Neuronal stem cell (in vitro differentiated cells): Measurements from ENCODE around the gene CEP95.

ENCODE experiments used
- DNase-seq: peaks from one replicate; pipeline ENCODE4 v3.0.0-alpha.2; 2013; ENCODE audit warnings: low spot score
- H2AFZ ChIP-seq: one replicate; pipeline ENCODE4 v1.6.1; 2013; ENCODE audit warnings: mild to moderate bottlenecking, low read length, inconsistent platforms
- H2AK5ac ChIP-seq: 2 replicates; pipeline ENCODE4 v1.6.1; 2013; ENCODE audit warnings: low read depth, mild to moderate bottlenecking, inconsistent platforms, low read length, moderate library complexity, mixed read lengths
- H2BK120ac ChIP-seq: 2 replicates; pipeline ENCODE4 v1.6.1; 2013; ENCODE audit warnings: low read depth, mild to moderate bottlenecking, inconsistent platforms, low read length, moderate library complexity, mixed read lengths
- H2BK12ac ChIP-seq: one replicate; pipeline ENCODE4 v1.6.1; 2013; ENCODE audit warnings: low read length, inconsistent platforms
- H2BK15ac ChIP-seq: 2 replicates; pipeline ENCODE4 v1.6.1; 2013; ENCODE audit warnings: mild to moderate bottlenecking, low read length, inconsistent platforms, mixed read lengths
- H2BK5ac ChIP-seq: one replicate; pipeline ENCODE4 v1.6.1; 2013; ENCODE audit warnings: inconsistent platforms, mild to moderate bottlenecking, low read length, moderate library complexity
- H3K14ac ChIP-seq: one replicate; pipeline ENCODE4 v1.6.1; 2013; ENCODE audit warnings: low read length, inconsistent platforms
- H3K18ac ChIP-seq: 2 replicates; pipeline ENCODE4 v1.6.1; 2013; ENCODE audit warnings: low read length, inconsistent platforms
- H3K23ac ChIP-seq: 2 replicates; pipeline ENCODE4 v1.6.1; 2013; ENCODE audit warnings: low read depth, mild to moderate bottlenecking, mixed read lengths, low read length, inconsistent platforms; ENCODE audit not compliant: poor library complexity
- H3K27ac ChIP-seq: replicated peaks from 3 replicates; pipeline ENCODE4 v1.5.1; 2013; ENCODE audit warnings: low read length, inconsistent platforms
- H3K27me3 ChIP-seq, 3 experiments: 2 replicates each; pipeline ENCODE4 v1.6.1; 2013; ENCODE audit warnings: low read length in 3 of 3, mild to moderate bottlenecking in 2 of 3, inconsistent platforms in 1 of 3, low read depth in 1 of 3, mixed read lengths in 1 of 3, moderate library complexity in 1 of 3; ENCODE audit not compliant: control insufficient read depth in 3 of 3, insufficient read depth in 3 of 3
- H3K36me3 ChIP-seq, 2 donors: replicated peaks in 1 of 2; 2 replicates each; pipeline ENCODE4 v1.6.1; 2013; ENCODE audit warnings: low read length in 2 of 2; ENCODE audit not compliant: control insufficient read depth in 2 of 2, insufficient read depth in 2 of 2
- H3K4ac ChIP-seq: 2 replicates; pipeline ENCODE4 v1.6.1; 2013; ENCODE audit warnings: inconsistent platforms, mild to moderate bottlenecking, low read length, moderate library complexity
- H3K4me1 ChIP-seq, 2 donors: 1 replicate in 1 of 2; 2 replicates in 1 of 2; pipeline ENCODE4 v1.6.1; 2013; ENCODE audit warnings: low read length in 2 of 2, low read depth in 1 of 2; ENCODE audit not compliant: control insufficient read depth in 2 of 2, insufficient read depth in 1 of 2
- H3K4me2 ChIP-seq: one replicate; pipeline ENCODE4 v1.6.1; 2013; ENCODE audit warnings: mild to moderate bottlenecking, low read length, inconsistent platforms; ENCODE audit not compliant: insufficient read depth, poor library complexity, severe bottlenecking
- H3K4me3 ChIP-seq, 2 donors: 2 replicates each; pipeline ENCODE4 v1.5.1; 2013; ENCODE audit warnings: low read length in 2 of 2, mild to moderate bottlenecking in 2 of 2, inconsistent platforms in 1 of 2, moderate library complexity in 1 of 2
- H3K79me1 ChIP-seq: one replicate; pipeline ENCODE4 v1.6.1; 2013; ENCODE audit warnings: low read depth, mild to moderate bottlenecking, inconsistent platforms, low read length, moderate library complexity
- H3K9ac ChIP-seq: one replicate; pipeline ENCODE4 v1.6.1; 2013; ENCODE audit warnings: mild to moderate bottlenecking, low read depth, low read length, inconsistent platforms; ENCODE audit not compliant: poor library complexity
- H3K9me3 ChIP-seq, 2 donors: replicated peaks in 1 of 2; 2 replicates each; pipeline versions ENCODE3 to v1.6.1; 2013; ENCODE audit warnings: low read length in 2 of 2, mild to moderate bottlenecking in 2 of 2, inconsistent platforms in 1 of 2, low read depth in 1 of 2, mixed read lengths in 1 of 2, moderate library complexity in 1 of 2; ENCODE audit not compliant: control insufficient read depth in 2 of 2, insufficient read depth in 1 of 2
- H4K8ac ChIP-seq: one replicate; pipeline ENCODE4 v1.6.1; 2013; ENCODE audit warnings: low read depth, mild to moderate bottlenecking, inconsistent platforms, low read length, moderate library complexity
- H4K91ac ChIP-seq: one replicate; pipeline ENCODE4 v1.6.1; 2013; ENCODE audit warnings: low read length, low read depth, mild to moderate bottlenecking, inconsistent platforms; ENCODE audit not compliant: poor library complexity
- WGBS, 2 donors: extraction: QIAGEN DNeasy Blood & Tissue Kit; methylation state at CpG; one replicate each; pipeline ENCODE4 v1.1.7; 2013; ENCODE audit warnings: missing lambda C conversion rate in 2 of 2, mixed read lengths in 1 of 2; ENCODE audit not compliant: insufficient read length in 2 of 2, insufficient replicate concordance in 1 of 2; ENCODE audit errors: extremely low coverage in 2 of 2; 5-methylcytosine and 5-hydroxymethylcytosine counted together

The CEP95 gene

DNA sequence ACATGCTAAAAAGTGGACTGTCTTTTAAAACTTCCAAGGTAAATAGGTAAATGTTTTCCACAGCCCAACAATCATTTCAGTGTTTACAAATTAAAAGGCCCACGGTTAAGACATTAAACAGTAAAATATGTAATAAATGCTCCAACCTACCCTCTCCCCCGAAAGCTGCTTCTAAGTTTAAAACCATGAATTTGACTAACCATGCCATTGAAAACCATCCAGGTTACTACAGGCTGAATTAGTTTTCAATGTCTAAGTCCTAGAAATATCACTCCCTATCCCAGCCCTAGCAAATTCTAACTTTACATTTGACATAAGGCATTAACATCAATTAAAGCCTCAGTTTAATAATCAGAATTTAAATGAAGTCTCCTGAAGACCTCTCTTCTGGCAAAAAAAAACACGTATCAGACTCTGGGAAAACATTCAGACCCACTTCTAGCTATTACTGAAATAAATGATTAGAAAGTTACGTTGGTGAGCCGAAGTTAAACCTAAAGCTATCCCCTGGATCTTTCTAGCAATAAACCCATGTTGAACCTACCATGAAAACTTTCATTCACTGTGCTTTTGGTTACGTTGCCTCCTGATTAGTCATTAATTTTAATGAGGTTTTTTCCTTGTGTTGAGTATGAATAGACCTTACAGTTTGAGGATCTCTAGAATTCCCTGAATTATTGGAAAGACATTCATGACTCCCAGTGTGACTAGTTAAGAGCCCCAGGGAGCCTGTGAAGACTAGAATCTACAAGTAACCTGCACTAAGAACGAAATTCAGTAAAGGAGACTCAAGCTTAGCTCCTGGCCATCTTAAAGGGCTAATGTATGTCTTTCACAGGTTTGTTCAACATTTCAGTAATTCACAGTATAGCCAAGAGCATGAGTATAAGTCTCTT is 8.2 kb upstream of the CEP95 start:
- Histone ChIP-seq H3K18ac (no peak overlapping the region), H4K8ac (no peak overlapping the region), H3K27me3 (no peaks in the 10 kb centered on the region), H3K27ac (no peak overlapping the region), H3K4me1 (peaks cover 3 to 8% of the 10 kb centered on the region in 2 donors), H3K36me3 (peaks cover 34 to 70% of the 10 kb centered on the region in 2 donors), H3K23ac (no peak overlapping the region), H2BK12ac (no peak overlapping the region), H3K4ac (no peak overlapping the region), H2AFZ (no peak overlapping the region), H2AK5ac (no peak overlapping the region), H2BK120ac (no peak overlapping the region), H2BK15ac (no peak overlapping the region), H3K4me2 (no peak overlapping the region), H3K9ac (no peak overlapping the region), H3K79me1 (peaks cover 3% of the 10 kb centered on the region), H3K4me3 (no peak overlapping the region), H4K91ac (no peak overlapping the region), H2BK5ac (no peak overlapping the region), H3K9me3 (no peaks in the 10 kb centered on the region), H3K14ac (no peak overlapping the region)
- no peak for DNase-seq
- WGBS, 2 donors: no CpG with 5 or more reads among the region's 7 CpGs

DNA sequence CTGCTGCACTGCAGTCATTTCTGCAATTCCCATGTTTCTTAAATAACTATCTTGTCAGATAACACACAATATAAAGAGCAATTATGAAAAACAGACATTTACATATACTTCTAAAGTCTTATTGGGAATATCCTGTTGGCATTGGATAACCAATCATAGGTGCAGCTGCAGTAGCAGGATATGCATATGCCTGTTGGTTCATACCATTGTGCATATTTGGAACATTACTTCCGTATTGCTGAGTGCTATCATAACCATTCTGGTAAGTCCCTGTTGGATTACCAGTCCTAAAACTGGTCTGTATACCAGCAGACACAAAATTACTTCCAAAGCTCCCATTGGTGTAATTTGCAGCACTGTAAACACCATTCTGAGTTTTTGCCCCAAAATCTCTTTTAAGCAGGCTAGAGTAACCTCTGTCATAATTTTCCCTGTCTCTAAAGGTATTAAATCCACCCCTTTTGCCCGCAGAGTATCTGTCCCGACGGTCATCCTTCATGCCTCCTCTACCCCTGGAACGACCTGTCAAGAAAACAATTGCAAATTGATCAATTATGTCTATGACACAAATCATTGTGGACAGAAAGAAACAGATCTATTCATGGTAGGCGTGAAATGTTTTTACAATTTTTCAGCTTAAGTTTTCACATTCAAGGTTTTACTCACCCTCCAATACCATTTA is 6.8 kb upstream of the CEP95 start:
- Histone ChIP-seq H3K18ac (no peak overlapping the region), H2BK5ac (no peak overlapping the region), H2AK5ac (no peak overlapping the region), H3K23ac (no peak overlapping the region), H3K27me3 (no peaks in the 10 kb centered on the region), H4K8ac (no peak overlapping the region), H3K4me2 (no peak overlapping the region), H3K14ac (no peak overlapping the region), H3K4me1 (peaks cover 5 to 11% of the 10 kb centered on the region in 2 donors), H2BK15ac (no peak overlapping the region), H3K4me3 (no peak overlapping the region), H3K9ac (no peak overlapping the region), H2BK12ac (no peak overlapping the region), H3K4ac (no peak overlapping the region), H2BK120ac (no peak overlapping the region), H2AFZ (no peak overlapping the region), H3K36me3 (peaks cover 38 to 74% of the 10 kb centered on the region in 2 donors), H4K91ac (no peak overlapping the region), H3K27ac (no peak overlapping the region), H3K9me3 (no peaks in the 10 kb centered on the region), H3K79me1 (peaks cover 3% of the 10 kb centered on the region)
- no CpG with 5 or more reads among the region's 6 CpGs for WGBS, 2 donors
- no peak for DNase-seq

DNA sequence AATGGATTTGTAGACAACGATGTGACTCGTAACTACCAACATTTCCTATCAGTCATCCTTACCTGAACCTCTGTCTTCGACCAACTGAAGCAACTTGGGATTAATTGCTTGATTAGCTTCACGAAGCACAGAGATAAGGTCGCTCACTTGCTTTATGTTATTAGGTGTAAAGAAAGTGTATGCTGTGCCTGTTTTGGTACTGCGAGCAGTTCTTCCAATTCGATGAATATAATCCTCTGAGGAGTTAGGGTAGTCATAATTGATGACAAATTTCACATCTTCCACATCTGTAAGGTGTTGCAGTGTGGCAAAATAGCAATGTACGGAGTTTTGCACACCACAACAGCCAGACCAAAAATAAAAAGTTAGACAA is 6.3 kb upstream of the CEP95 start:
- Histone ChIP-seq H3K27me3 (no peaks in the 10 kb centered on the region), H2BK5ac (no peak overlapping the region), H2BK120ac (no peak overlapping the region), H3K4me3 (no peak overlapping the region), H3K14ac (no peak overlapping the region), H3K4ac (no peak overlapping the region), H3K4me2 (no peak overlapping the region), H2AFZ (no peak overlapping the region), H3K27ac (no peak overlapping the region), H3K9me3 (no peaks in the 10 kb centered on the region), H2BK15ac (no peak overlapping the region), H2AK5ac (no peak overlapping the region), H4K91ac (no peak overlapping the region), H4K8ac (no peak overlapping the region), H3K23ac (no peak overlapping the region), H2BK12ac (no peak overlapping the region), H3K4me1 (peaks cover 5 to 11% of the 10 kb centered on the region in 2 donors), H3K18ac (no peak overlapping the region), H3K79me1 (peaks cover 3% of the 10 kb centered on the region), H3K9ac (no peak overlapping the region), H3K36me3 (peaks cover 38 to 76% of the 10 kb centered on the region in 2 donors)
- DNase-seq: no peak
- no CpG with 5 or more reads among the region's 8 CpGs for WGBS, 2 donors
